Forelimb muscle (tissue), 1 donor: Measurements from ENCODE around the gene ZC3HAV1L. TPM values are rescaled to one million over a fixed set of nuclear protein-coding genes. Genes with fewer than 3 reads are reported as not detected.
"Not testable (repeated sequence)": the region's sequence is repeated elsewhere in the genome, so short reads cannot be mapped to it uniquely, and the experiment has no call there.

Experiments
- DNase-seq: peaks from one replicate; pipeline ENCODE4 v3.0.0-alpha.2; 2013; ENCODE audit warnings: low read depth
- polyA plus RNA-seq: library from polyadenylated mRNA; unstranded; fragments of 120-200 nt; gene quantifications from one replicate; pipeline ENCODE4 v1.2.1, GENCODE V29; 2013; ENCODE audit not compliant: insufficient read length

The ZC3HAV1L gene
- polyA plus RNA-seq: 16.6 TPM

GRCh38 chr7:139035586-139036353 lies at the start of gene ZC3HAV1L:
Gene ZC3HAV1L (minus strand): TSS chr7:139036042. CDS start chr7:139036017, 25 bp downstream.
- DNase-seq: peak; percentile 50

GRCh38 chr7:139084709-139085108 lies 48.9 kb upstream of the ZC3HAV1L start:
- DNase-seq: no peak

- no peak for DNase-seq
Measured at GRCh38 chr7:139081584-139081983, 45.7 kb upstream of the ZC3HAV1L start.

GRCh38 chr7:139080905-139081304 lies 45.1 kb upstream of the ZC3HAV1L start:
- no peak for DNase-seq

- DNase-seq: no peak
Measured at GRCh38 chr7:139079861-139080260, 44.0 kb upstream of the ZC3HAV1L start.

GRCh38 chr7:139078911-139079310 lies 43.1 kb upstream of the ZC3HAV1L start:
- no peak for DNase-seq

GRCh38 chr7:139078399-139078798 lies 42.6 kb upstream of the ZC3HAV1L start:
- DNase-seq: no peak

- not testable (repeated sequence) for DNase-seq
Measured at GRCh38 chr7:139077706-139078105, 41.9 kb upstream of the ZC3HAV1L start.

- DNase-seq: no peak
Measured at GRCh38 chr7:139075871-139076686, 40.2 kb upstream of the ZC3HAV1L start.

- peak; percentile 73 for DNase-seq
Measured at GRCh38 chr7:139075031-139075652, 39.3 kb upstream of the ZC3HAV1L start.

- DNase-seq: no peak
Measured at GRCh38 chr7:139072796-139073195, 37.0 kb upstream of the ZC3HAV1L start.

GRCh38 chr7:139071680-139072079 lies 35.8 kb upstream of the ZC3HAV1L start:
- DNase-seq: no peak

GRCh38 chr7:139068544-139069399 lies 32.9 kb upstream of the ZC3HAV1L start:
- DNase-seq: no peak

- no peak for DNase-seq
Measured at GRCh38 chr7:139066315-139066714, 30.5 kb upstream of the ZC3HAV1L start.

- DNase-seq: no peak
Measured at GRCh38 chr7:139065323-139065722, 29.5 kb upstream of the ZC3HAV1L start.

- DNase-seq: no peak
Measured at GRCh38 chr7:139061416-139061815, 25.6 kb upstream of the ZC3HAV1L start.

GRCh38 chr7:139060695-139061237 lies 24.9 kb upstream of the ZC3HAV1L start:
- DNase-seq: no peak

- DNase-seq: no peak
Measured at GRCh38 chr7:139059905-139060304, 24.1 kb upstream of the ZC3HAV1L start.

GRCh38 chr7:139058943-139059342 lies 23.1 kb upstream of the ZC3HAV1L start:
- DNase-seq: peak; percentile 86

- no peak for DNase-seq
Measured at GRCh38 chr7:139055674-139056073, 19.8 kb upstream of the ZC3HAV1L start.

- not testable (repeated sequence) for DNase-seq
Measured at GRCh38 chr7:139054656-139055055, 18.8 kb upstream of the ZC3HAV1L start.
